Erythroblast (primary cell): ENCODE data around the gene ACER3.

Source experiments
- GATA1 ChIP-seq: IDR thresholded peaks from 2 replicates; pipeline ENCODE4 v1.6.1; 2011; ENCODE audit warnings: low read depth, mild to moderate bottlenecking, control low read depth, low read length, moderate library complexity
- POLR2A ChIP-seq: IDR thresholded peaks from 2 replicates; pipeline ENCODE4 v1.6.1; 2011; ENCODE audit warnings: mild to moderate bottlenecking, low read length

DNA sequence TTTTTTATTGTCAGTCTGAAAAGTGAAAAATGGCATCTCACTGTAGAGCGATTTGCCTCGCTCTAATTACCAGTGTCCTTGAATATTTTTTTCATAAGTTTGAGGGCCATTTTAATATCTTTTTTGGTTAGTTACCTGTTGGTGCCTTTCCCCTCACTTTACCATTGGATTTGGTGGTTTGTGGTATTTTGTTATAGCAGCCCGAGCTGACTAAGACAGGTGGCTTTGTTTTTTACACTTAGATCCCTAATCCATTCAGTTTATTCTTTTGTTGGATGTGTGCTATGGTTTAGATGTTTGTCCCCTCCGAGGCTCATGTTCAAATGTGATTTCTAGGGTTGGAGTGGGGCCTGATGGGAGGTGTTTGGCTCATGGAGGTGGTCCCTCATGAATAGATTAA lies 199.5 kb downstream of the ACER3 start:
- no peak for TF ChIP-seq POLR2A
- no peak for TF ChIP-seq GATA1
